SK-N-SH (cell line): ENCODE measurements around the gene MARS1. TPM values are rescaled to one million over a fixed set of nuclear protein-coding genes. Genes with fewer than 3 reads are reported as not detected.

Source experiments
- CTCF ChIA-PET: fragments of 300-600, 350-600 bp; formaldehyde crosslinking; extraction: SDS; loops from one replicate; lab custom pipeline; 2021; lab: Yijun Ruan, JAX
- POLR2A ChIA-PET: fragments of 350-600 bp; sonication (Branson Sonifier 250); formaldehyde crosslinking; extraction: SDS; loops from one replicate; lab custom pipeline; 2020; ENCODE audit warnings: antibody characterized with exemption, inconsistent platforms; lab: Yijun Ruan, JAX
- DNase-seq: peaks from one replicate; pipeline ENCODE4 v3.0.0; 2012
- H2AFZ ChIP-seq: fragments of 200-600 bp; sonication (generic); 2 replicates; pipeline ENCODE4 v1.8.1; 2016; ENCODE audit warnings: antibody characterized with exemption, mild to moderate bottlenecking, low read depth
- H3F3A ChIP-seq: fragments of 200-600 bp; sonication (generic); replicated peaks from 2 replicates; pipeline ENCODE3; 2016; ENCODE audit warnings: antibody characterized with exemption, mild to moderate bottlenecking; ENCODE audit not compliant: insufficient read depth
- H3K27ac ChIP-seq, 2 experiments: fragments of 200-500 bp in 1 of 2; fragments of 200-600 bp in 1 of 2; sonication (Bioruptor generic) in 1 of 2; sonication (generic), shearing (Covaris generic) in 1 of 2; 2 replicates each; pipeline versions ENCODE4 v1.5.1 to v1.6.1; 2014 to 2016; ENCODE audit warnings: low read depth in 2 of 2, inconsistent platforms in 1 of 2, low read length in 1 of 2, mild to moderate bottlenecking in 1 of 2, mixed read lengths in 1 of 2
- H3K27me3 ChIP-seq: fragments of 200-600 bp; sonication (generic), shearing (Covaris generic); 2 replicates; pipeline ENCODE4 v1.6.1; 2016; ENCODE audit warnings: mixed run types; ENCODE audit not compliant: insufficient read depth
- H3K36me3 ChIP-seq, 2 experiments: fragments of 200-500 bp in 1 of 2; fragments of 200-600 bp in 1 of 2; sonication (Bioruptor generic) in 1 of 2; sonication (generic) in 1 of 2; replicated peaks in 1 of 2; 2 replicates each; pipeline versions ENCODE3 to v1.5.1; 2014 to 2016; ENCODE audit warnings: low read length in 1 of 2, mild to moderate bottlenecking in 1 of 2; ENCODE audit not compliant: insufficient read depth in 2 of 2, control insufficient read depth in 1 of 2
- H3K4me1 ChIP-seq, 2 experiments: fragments of 200-500 bp in 1 of 2; fragments of 200-600 bp in 1 of 2; sonication (Bioruptor generic) in 1 of 2; sonication (generic), shearing (Covaris generic) in 1 of 2; 2 replicates each; pipeline versions ENCODE4 v1.5.1 to v1.6.1; 2014 to 2016; ENCODE audit warnings: low read depth in 1 of 2, low read length in 1 of 2, mixed run types in 1 of 2; ENCODE audit not compliant: insufficient read depth in 2 of 2, control insufficient read depth in 1 of 2
- H3K4me2 ChIP-seq: fragments of 200-600 bp; sonication (generic), shearing (Covaris generic); 2 replicates; pipeline ENCODE4 v1.6.1; 2017; ENCODE audit warnings: mixed run types
- H3K4me3 ChIP-seq, 2 experiments: fragments of 200-500 bp in 1 of 2; fragments of 200-600 bp in 1 of 2; sonication (Bioruptor generic) in 1 of 2; sonication (generic), shearing (Covaris generic) in 1 of 2; 2 replicates each; pipeline versions ENCODE4 v1.5.1 to v1.8.1; 2014 to 2016; ENCODE audit warnings: low read depth in 2 of 2, inconsistent platforms in 1 of 2, low read length in 1 of 2, mild to moderate bottlenecking in 1 of 2, mixed read lengths in 1 of 2, moderate library complexity in 1 of 2
- H3K79me2 ChIP-seq: fragments of 200-600 bp; sonication (generic); 2 replicates; pipeline ENCODE4 v1.8.1; 2017; ENCODE audit warnings: mild to moderate bottlenecking; ENCODE audit not compliant: insufficient read depth
- H3K9ac ChIP-seq: fragments of 200-600 bp; sonication (generic); 2 replicates; pipeline ENCODE4 v1.6.1; 2017; ENCODE audit warnings: mixed run types
- H3K9me2 ChIP-seq: fragments of 200-600 bp; sonication (generic); 2 replicates; pipeline ENCODE4 v1.6.1; 2017; ENCODE audit warnings: mixed run types
- H3K9me3 ChIP-seq: fragments of 200-600 bp; sonication (generic); 2 replicates; pipeline ENCODE4 v1.6.1; 2017; ENCODE audit warnings: mixed run types, mild to moderate bottlenecking, moderate library complexity
- H4K20me1 ChIP-seq: fragments of 200-600 bp; sonication (generic); 2 replicates; pipeline ENCODE4 v1.6.1; 2017; ENCODE audit warnings: mild to moderate bottlenecking, mixed run types; ENCODE audit not compliant: insufficient read depth
- CHD2 ChIP-seq: fragments of 150-350 bp; IDR thresholded peaks from 2 replicates; pipeline ENCODE4 v1.6.1; 2018; ENCODE audit warnings: low read length; ENCODE audit not compliant: partially characterized antibody
- ELF1 ChIP-seq: IDR thresholded peaks from 2 replicates; pipeline ENCODE4 v1.4.0; 2012
- EP300 ChIP-seq, 2 experiments: IDR thresholded peaks; 2 replicates each; pipeline versions ENCODE4 v1.4.0 to v1.6.1; 2012; ENCODE audit warnings: borderline replicate concordance in 1 of 2, low read depth in 1 of 2, low read length in 1 of 2
- EZH2phosphoT487 ChIP-seq: fragments of 200-600 bp; sonication (generic); IDR thresholded peaks from 2 replicates; pipeline ENCODE4 v1.6.1; 2017; ENCODE audit warnings: low read depth, mixed run types, mild to moderate bottlenecking, antibody characterized with exemption, moderate library complexity, borderline replicate concordance
- FOXJ3 ChIP-seq: sonication (generic); formaldehyde crosslinking; IDR thresholded peaks from 2 replicates; pipeline ENCODE4 v1.5.1; 2020; ENCODE audit warnings: mild to moderate bottlenecking, missing genetic modification reagents
- FOXM1 ChIP-seq: IDR thresholded peaks from 2 replicates; pipeline ENCODE4 v1.4.0; 2012; ENCODE audit warnings: low read depth, mild to moderate bottlenecking
- GABPA ChIP-seq: IDR thresholded peaks from 2 replicates; pipeline ENCODE4 v1.4.0; 2012; ENCODE audit warnings: low read depth, mild to moderate bottlenecking
- JUND ChIP-seq: IDR thresholded peaks from 2 replicates; pipeline ENCODE4 v1.4.0; 2012
- POLR2AphosphoS5 ChIP-seq: IDR thresholded peaks from 2 replicates; pipeline ENCODE4 v1.6.1; 2012; ENCODE audit warnings: low read depth, low read length
- RCOR1 ChIP-seq: fragments of 150-350 bp; IDR thresholded peaks from 2 replicates; pipeline ENCODE4 v1.6.1; 2017; ENCODE audit warnings: antibody characterized with exemption, low read length
- RXRA ChIP-seq: IDR thresholded peaks from 2 replicates; pipeline ENCODE4 v1.4.0; 2012; ENCODE audit warnings: low read depth, mild to moderate bottlenecking, borderline replicate concordance
- SIN3A ChIP-seq: IDR thresholded peaks from 2 replicates; pipeline ENCODE4 v1.6.1; 2012; ENCODE audit warnings: low read depth, mild to moderate bottlenecking, low read length, moderate library complexity, borderline replicate concordance
- TCF12 ChIP-seq: IDR thresholded peaks from 2 replicates; pipeline ENCODE4 v1.4.0; 2012
- TEAD4 ChIP-seq: IDR thresholded peaks from 2 replicates; pipeline ENCODE4 v1.4.0; 2012; ENCODE audit warnings: mild to moderate bottlenecking, borderline replicate concordance; ENCODE audit not compliant: insufficient read depth
- YY1 ChIP-seq: IDR thresholded peaks from 2 replicates; pipeline ENCODE4 v1.4.0; 2012; ENCODE audit warnings: low read depth, mild to moderate bottlenecking
- WGBS: methylation state at CpG from one replicate; pipeline ENCODE4 v1.1.6; 2017; ENCODE audit warnings: low lambda C conversion rate; 5-methylcytosine and 5-hydroxymethylcytosine counted together
- polyA plus RNA-seq, 3 experiments: library from polyadenylated mRNA; depleted of rRNA; stranded (reverse); fragments of >200 nt; gene quantifications; 2 replicates each; pipeline ENCODE4 v1.2.3, GENCODE V29; 2012
- TF ChIP-seq, protein P1 (sequence below): IDR thresholded peaks from 2 replicates; pipeline ENCODE4 v1.4.0; 2012; ENCODE audit warnings: low read depth
- TF ChIP-seq, protein P2 (sequence below): fragments of 150-350 bp; IDR thresholded peaks from 2 replicates; pipeline ENCODE4 v1.6.1; 2017; ENCODE audit warnings: antibody characterized with exemption, low read length, low read depth, borderline replicate concordance
- TF ChIP-seq, protein P3 (sequence below): fragments of 150-350 bp; IDR thresholded peaks from 2 replicates; pipeline ENCODE4 v1.6.1; 2016; ENCODE audit warnings: mild to moderate bottlenecking, low read depth, low read length
- TF ChIP-seq, protein P4 (sequence below): IDR thresholded peaks from 2 replicates; pipeline ENCODE4 v1.4.0; 2012; ENCODE audit warnings: low read depth, borderline replicate concordance

MARS1 gene
- polyA plus RNA-seq, 1 of the 3 experiments (the other 2 are of a cell fraction): 158 TPM

DNA sequence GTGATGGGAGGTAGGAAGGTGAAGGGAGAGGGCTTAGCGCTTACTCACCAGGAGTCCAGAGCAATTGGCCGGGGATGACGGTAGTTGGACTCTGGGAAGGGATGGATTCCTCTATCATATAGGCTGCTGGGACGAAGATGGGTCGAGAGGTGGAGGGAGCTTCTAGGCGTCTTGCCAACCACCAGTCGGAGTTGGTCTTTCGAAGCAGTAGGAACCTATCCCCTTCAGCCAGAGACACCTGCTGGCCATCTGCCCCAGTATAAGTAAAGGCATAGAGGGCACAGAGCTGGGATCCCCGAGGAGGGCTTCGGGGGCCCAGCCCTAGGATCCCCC lies 8.9 kb upstream of the MARS1 start:
- Histone ChIP-seq H3F3A (peaks cover 5% of the 10 kb centered on the region), H3K27ac (no peak overlapping the region), H3K79me2 (no peaks in the 10 kb centered on the region), H3K4me2 (no peak overlapping the region), H3K27me3 (peaks cover 27% of the 10 kb centered on the region), H3K9me2 (no peaks in the 10 kb centered on the region), H3K9me3 (no peaks in the 10 kb centered on the region), H3K36me3 (no peaks in the 10 kb centered on the region), H3K4me1 (peaks cover 0 to 10% of the 10 kb centered on the region in 2 experiments; a peak in 3 of 4 replicates), H3K9ac (no peak overlapping the region), H3K4me3 (no peak overlapping the region), H2AFZ (no peak overlapping the region), H4K20me1 (no peaks in the 10 kb centered on the region)
- DNase-seq: no peak
- POLR2A ChIA-PET: no interaction called here
- CTCF ChIA-PET: interaction anchor here (1.4 to 1.5 kb wide), 2 partner anchors 15 to 80 kb away, joined by 4 read pairs; no protein-coding TSS in a partner anchor
- TF ChIP-seq EP300 (IDR thresholded peaks at IDR 0.05; ENCODE audit: borderline replicate concordance in 1 of 2, low read depth in 1 of 2, low read length in 1 of 2): no peak
- TF ChIP-seq, protein P1, sequence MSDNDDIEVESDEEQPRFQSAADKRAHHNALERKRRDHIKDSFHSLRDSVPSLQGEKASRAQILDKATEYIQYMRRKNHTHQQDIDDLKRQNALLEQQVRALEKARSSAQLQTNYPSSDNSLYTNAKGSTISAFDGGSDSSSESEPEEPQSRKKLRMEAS: no peak
- TF ChIP-seq FOXM1: no peak
- TF ChIP-seq GABPA: no peak
- TF ChIP-seq RCOR1: no peak
- TF ChIP-seq EZH2phosphoT487: no peak
- no peak for TF ChIP-seq ELF1
- TF ChIP-seq CHD2: no peak
- TF ChIP-seq JUND: no peak
- TF ChIP-seq POLR2AphosphoS5: no peak
- no peak for TF ChIP-seq SIN3A
- no peak for TF ChIP-seq RXRA
- TF ChIP-seq, protein P2, sequence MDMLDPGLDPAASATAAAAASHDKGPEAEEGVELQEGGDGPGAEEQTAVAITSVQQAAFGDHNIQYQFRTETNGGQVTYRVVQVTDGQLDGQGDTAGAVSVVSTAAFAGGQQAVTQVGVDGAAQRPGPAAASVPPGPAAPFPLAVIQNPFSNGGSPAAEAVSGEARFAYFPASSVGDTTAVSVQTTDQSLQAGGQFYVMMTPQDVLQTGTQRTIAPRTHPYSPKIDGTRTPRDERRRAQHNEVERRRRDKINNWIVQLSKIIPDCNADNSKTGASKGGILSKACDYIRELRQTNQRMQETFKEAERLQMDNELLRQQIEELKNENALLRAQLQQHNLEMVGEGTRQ: no peak
- no peak for TF ChIP-seq TCF12
- no peak for TF ChIP-seq YY1
- TF ChIP-seq, protein P3, sequence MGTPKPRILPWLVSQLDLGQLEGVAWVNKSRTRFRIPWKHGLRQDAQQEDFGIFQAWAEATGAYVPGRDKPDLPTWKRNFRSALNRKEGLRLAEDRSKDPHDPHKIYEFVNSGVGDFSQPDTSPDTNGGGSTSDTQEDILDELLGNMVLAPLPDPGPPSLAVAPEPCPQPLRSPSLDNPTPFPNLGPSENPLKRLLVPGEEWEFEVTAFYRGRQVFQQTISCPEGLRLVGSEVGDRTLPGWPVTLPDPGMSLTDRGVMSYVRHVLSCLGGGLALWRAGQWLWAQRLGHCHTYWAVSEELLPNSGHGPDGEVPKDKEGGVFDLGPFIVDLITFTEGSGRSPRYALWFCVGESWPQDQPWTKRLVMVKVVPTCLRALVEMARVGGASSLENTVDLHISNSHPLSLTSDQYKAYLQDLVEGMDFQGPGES: no peak
- no peak for TF ChIP-seq TEAD4
- no peak for TF ChIP-seq FOXJ3 (CRISPR knock-in tag)
- TF ChIP-seq, protein P4, sequence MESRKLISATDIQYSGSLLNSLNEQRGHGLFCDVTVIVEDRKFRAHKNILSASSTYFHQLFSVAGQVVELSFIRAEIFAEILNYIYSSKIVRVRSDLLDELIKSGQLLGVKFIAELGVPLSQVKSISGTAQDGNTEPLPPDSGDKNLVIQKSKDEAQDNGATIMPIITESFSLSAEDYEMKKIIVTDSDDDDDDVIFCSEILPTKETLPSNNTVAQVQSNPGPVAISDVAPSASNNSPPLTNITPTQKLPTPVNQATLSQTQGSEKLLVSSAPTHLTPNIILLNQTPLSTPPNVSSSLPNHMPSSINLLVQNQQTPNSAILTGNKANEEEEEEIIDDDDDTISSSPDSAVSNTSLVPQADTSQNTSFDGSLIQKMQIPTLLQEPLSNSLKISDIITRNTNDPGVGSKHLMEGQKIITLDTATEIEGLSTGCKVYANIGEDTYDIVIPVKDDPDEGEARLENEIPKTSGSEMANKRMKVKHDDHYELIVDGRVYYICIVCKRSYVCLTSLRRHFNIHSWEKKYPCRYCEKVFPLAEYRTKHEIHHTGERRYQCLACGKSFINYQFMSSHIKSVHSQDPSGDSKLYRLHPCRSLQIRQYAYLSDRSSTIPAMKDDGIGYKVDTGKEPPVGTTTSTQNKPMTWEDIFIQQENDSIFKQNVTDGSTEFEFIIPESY: no peak
- 63% methylated on average over 10 of the region's 10 CpGs for WGBS
